Kidney epithelial cell (primary cell): Measurements from ENCODE around the gene DMP1. TPM values are rescaled to one million over a fixed set of nuclear protein-coding genes. Genes with fewer than 3 reads are reported as not detected.

Source experiments
- DNase-seq: peaks from one replicate; pipeline ENCODE4 v3.0.0-alpha.2; 2010; ENCODE audit warnings: low read depth
- H3K27me3 ChIP-seq: 2 replicates; pipeline ENCODE4 v1.6.0; 2011; ENCODE audit warnings: low read length; ENCODE audit not compliant: control insufficient read depth, insufficient read depth
- H3K36me3 ChIP-seq: 2 replicates; pipeline ENCODE4 v1.5.1; 2011; ENCODE audit warnings: low read length; ENCODE audit not compliant: control insufficient read depth, insufficient read depth
- H3K4me3 ChIP-seq: 2 replicates; pipeline ENCODE4 v1.5.1; 2011; ENCODE audit warnings: low read depth, mild to moderate bottlenecking, control low read depth, low read length
- total RNA-seq: library from RNA; depleted of rRNA; stranded (reverse); fragments of >200 nt; gene quantifications from 2 replicates; pipeline ENCODE4 v1.2.3, GENCODE V29; 2015
- TF ChIP-seq, protein P1 (sequence below): IDR thresholded peaks from 2 replicates; pipeline ENCODE4 v1.5.1; 2011; ENCODE audit warnings: mild to moderate bottlenecking, moderate library complexity, low read length, control low read depth, inconsistent platforms; ENCODE audit not compliant: insufficient read depth, poor library complexity, severe bottlenecking

Gene DMP1
- total RNA-seq, 1 donor from 2014 or later, result not detected

DNA sequence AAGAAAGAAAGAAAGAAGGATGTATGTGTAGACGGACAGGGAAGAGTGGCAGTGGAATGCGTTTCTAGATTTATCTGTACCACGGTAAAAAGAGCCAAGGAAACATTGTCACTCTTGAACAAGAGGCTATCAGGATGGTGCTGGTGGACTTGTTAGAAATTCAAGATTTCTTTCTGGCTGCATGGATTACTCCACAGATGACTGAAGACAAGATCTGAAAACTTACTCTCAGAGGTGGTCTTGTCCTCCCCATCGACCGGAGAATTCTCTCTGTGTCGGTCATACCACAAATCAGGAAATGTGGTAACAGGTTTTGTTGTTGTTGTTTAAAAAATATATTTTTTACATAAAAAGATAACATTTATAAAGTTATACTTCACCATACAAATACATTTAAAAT is 30.0 kb upstream of the DMP1 start:
- Histone ChIP-seq H3K27me3 (no peaks in the 10 kb centered on the region), H3K4me3 (no peak overlapping the region), H3K36me3 (no peaks in the 10 kb centered on the region)
- TF ChIP-seq, protein P1, sequence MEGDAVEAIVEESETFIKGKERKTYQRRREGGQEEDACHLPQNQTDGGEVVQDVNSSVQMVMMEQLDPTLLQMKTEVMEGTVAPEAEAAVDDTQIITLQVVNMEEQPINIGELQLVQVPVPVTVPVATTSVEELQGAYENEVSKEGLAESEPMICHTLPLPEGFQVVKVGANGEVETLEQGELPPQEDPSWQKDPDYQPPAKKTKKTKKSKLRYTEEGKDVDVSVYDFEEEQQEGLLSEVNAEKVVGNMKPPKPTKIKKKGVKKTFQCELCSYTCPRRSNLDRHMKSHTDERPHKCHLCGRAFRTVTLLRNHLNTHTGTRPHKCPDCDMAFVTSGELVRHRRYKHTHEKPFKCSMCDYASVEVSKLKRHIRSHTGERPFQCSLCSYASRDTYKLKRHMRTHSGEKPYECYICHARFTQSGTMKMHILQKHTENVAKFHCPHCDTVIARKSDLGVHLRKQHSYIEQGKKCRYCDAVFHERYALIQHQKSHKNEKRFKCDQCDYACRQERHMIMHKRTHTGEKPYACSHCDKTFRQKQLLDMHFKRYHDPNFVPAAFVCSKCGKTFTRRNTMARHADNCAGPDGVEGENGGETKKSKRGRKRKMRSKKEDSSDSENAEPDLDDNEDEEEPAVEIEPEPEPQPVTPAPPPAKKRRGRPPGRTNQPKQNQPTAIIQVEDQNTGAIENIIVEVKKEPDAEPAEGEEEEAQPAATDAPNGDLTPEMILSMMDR, result no peak
- DNase-seq, result no peak

DNA sequence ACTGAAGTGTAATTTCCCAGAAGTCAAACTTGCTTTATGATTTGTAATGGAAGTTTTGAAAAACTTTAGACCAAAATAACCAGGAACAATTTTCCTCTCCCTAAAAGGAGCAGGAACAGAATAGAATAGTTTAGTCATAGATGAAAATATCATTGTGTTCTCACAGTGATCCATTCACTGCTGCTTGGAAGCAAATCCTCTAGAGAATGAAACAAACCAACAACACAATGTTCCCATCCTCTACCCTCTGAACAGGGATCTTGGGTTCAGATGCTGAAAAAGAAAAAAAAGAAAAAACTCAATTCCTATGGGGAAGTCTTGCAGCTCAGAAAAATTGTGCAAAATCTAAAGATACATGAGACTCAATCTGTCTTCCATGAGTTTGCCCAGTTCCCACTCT is 29.6 kb upstream of the DMP1 start:
- TF ChIP-seq, protein P1, result no peak

DNA sequence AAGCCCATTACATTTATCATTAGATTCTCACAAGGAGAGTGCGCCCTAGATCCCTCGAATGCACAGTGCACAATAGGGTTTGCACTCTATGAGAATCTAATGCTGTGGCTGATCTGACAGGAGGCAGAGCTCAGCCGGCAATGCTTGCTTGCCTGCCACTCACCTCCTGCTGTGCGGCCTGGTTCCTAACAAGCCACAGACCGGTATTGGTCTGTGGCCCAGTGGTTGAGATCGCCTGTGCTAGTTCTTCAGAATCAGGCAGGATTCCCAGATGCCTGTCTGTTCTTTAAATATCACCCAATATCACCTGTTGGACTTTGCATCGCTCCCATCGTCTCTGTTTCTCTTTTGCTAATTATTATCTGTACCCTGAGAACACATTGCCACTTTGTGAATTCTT is 27.8 kb upstream of the DMP1 start:
- Histone ChIP-seq H3K27me3 (no peaks in the 10 kb centered on the region), H3K36me3 (no peaks in the 10 kb centered on the region), H3K4me3 (no peak overlapping the region)
- DNase-seq, result no peak
- TF ChIP-seq, protein P1, result no peak

More for the DNA sequence above, 29.6 kb upstream of the DMP1 start:
- H3K4me3 ChIP-seq, result no peak overlapping the region
- no peaks in the 10 kb centered on the region for H3K27me3 ChIP-seq
- H3K36me3 ChIP-seq, result no peaks in the 10 kb centered on the region
- no peak for DNase-seq

DNA sequence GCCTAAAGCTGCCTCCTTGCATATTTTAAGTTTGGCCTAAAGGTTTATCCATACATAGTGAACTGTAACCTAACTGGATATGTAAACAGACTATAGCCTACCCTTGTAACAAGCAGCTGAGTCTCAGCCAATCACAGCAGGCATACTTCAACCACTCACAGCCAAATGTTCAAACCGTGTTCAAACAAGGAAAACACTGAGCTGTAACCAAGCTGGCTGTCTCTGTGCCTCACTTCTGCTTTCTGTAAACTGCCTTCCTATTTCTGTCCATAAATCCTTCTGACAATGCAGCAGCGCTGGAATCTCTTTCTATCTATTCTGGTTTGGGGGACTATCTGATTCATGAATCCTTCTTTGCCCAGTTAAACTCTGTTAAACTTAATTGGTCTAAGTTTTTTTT is 25.4 kb upstream of the DMP1 start:
- TF ChIP-seq, protein P1, result no peak
- Histone ChIP-seq H3K4me3 (no peak overlapping the region), H3K27me3 (no peaks in the 10 kb centered on the region), H3K36me3 (no peaks in the 10 kb centered on the region)
- no peak for DNase-seq

DNA sequence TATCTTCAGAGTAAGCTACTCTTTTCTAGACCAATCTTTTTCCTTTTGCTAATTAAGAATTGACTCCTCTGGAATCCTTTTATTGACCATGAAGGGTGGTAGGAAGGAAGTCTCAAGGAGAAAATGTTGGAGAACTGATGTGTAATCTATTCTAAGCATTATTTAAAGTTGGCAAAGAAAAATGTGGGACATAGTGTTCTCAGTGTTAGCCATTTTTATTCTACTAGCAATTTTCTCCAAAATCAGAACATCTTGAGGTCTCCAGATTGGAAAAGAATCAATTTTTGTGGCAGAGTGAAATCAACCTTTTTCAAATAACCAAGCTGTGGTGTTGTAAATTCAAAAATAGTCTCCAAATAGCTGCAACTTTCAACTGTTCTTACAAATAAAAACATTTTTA is 18.4 kb upstream of the DMP1 start:
- Histone ChIP-seq H3K4me3 (no peak overlapping the region), H3K36me3 (no peaks in the 10 kb centered on the region), H3K27me3 (no peaks in the 10 kb centered on the region)
- TF ChIP-seq, protein P1, result no peak
- DNase-seq, result no peak

DNA sequence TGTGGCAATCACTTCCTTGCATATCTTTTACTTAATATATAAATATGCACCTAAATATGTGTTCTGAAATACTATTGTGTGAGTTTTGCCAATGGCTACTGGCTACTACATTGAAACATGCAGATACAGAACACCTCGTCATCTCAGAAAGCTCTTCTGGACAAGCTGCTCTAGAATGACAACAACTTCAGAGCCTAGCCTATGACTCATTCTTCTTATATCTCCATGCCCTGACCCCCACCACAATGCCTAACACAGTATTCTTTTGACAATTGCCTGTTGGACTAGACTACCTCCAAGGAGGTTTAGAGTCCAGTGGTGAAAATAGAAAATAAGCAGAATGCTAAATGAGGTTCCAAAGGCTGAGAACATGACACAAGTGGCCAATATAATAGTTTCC is 17.6 kb upstream of the DMP1 start:
- TF ChIP-seq, protein P1, result no peak
- Histone ChIP-seq H3K27me3 (no peaks in the 10 kb centered on the region), H3K36me3 (no peaks in the 10 kb centered on the region), H3K4me3 (no peak overlapping the region)
- no peak for DNase-seq
